Right ventricle myocardium inferior (tissue), 1 donor: Measurements from ENCODE around the gene NDUFV2. TPM values are rescaled to one million over a fixed set of nuclear protein-coding genes. Genes with fewer than 3 reads are reported as not detected.
"Not testable (repeated sequence)": the region's sequence is repeated elsewhere in the genome, so short reads cannot be mapped to it uniquely, and the experiment has no call there.

ENCODE experiments used
- ATAC-seq: fragments of 200-7000 bp; cut with Tn5 transposase; one replicate; pipeline ENCODE4 v1.9.1; 2020; ENCODE audit warnings: mild to moderate bottlenecking, moderate library complexity
- DNase-seq: peaks from one replicate; pipeline ENCODE4 v3.0.0; 2021; ENCODE audit errors: missing footprints
- intact Hi-C: fragments of 100-400 bp; cut with DNase I; formaldehyde crosslinking; loops from one replicate; pipeline ENCODE4 v1.11.0; 2022
- total RNA-seq: library from RNA; stranded (reverse); fragmentation: NEBNext Ultra II Directional; extraction: Animal tissue kit (Norgen Biotek cat#: 25700); gene quantifications from one replicate; pipeline ENCODE4 v1.2.1, GENCODE V29; 2021
- donor health status: DM: no; HTN: yes; CAD: no; lungs with severe emphysema.

The NDUFV2 gene
- total RNA-seq, 1 donor from 2014 or later, result 533 TPM

GRCh38 chr18:9086624-9087023, 15.9 kb upstream of the NDUFV2 start:
- no peak for DNase-seq
- no peak for ATAC-seq
- intact Hi-C loops, result no loop called here

DNA sequence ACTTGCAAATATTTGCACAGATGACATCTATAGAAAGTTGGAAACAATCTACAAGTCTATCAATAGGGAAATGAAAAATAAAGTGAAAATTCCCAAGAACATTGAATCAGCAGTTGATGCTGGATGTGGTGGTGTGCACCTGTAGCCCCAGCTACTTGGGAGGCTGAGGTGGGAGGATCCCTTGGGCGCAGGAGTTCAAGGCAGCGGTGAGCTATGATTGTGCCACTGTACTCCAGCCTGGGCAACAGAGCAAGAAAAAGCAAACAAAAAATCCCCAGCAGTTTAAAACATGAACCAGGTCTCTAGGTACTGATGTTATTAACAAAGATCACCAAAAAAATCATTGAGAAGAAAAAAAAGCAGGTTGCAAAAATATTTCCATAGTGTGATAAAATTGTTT, 15.4 kb upstream of the NDUFV2 start:
- intact Hi-C loops, result no loop called here
- DNase-seq (no peak), ATAC-seq (no peak)

DNA sequence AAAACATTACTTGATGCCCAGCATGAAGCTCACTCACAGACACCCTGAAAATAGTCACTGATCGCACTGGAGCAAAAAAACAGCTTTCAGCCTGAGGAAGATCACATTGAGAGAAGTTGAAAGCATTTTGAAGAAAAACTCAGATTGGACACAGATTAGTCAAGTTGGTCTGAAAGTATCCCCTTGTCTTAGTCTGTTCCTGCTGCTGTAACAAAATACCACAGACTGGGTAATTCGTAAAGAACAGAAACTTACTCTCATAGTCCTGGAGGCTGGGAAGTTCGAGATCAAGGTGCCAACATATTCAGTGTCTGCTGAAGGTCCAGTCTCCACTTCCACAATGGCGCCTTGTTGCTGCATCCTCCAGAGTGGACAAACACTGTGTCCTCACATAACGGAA, 14.2 kb upstream of the NDUFV2 start:
- no peak for DNase-seq
- no peak for ATAC-seq
- intact Hi-C loops, result no loop called here

- intact Hi-C loops, ATAC-seq, DNase-seq: not testable (repeated sequence)
Observed at GRCh38 chr18:9088727-9089126, 13.8 kb upstream of the NDUFV2 start.

DNA sequence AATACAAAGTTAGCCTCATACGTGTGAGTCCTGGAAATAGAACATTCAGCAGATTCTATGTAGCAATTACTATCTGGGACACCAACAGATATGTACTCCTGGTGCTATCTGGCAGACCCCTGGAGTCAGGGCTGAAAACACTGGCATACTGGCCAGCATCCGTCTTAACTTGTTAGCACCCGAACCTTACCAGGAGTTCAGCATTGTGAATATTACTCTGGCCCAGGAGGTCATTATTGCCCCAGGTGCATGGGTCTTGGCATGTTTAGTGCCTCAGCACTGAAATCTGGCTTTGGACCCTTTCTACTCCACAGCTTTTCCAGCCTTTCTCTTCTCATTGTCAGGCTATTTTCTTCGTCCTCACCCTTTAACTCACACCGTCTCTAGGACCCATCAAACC, 11.9 kb upstream of the NDUFV2 start:
- no peak for DNase-seq
- no peak for ATAC-seq
- intact Hi-C loops, result no loop called here

DNA sequence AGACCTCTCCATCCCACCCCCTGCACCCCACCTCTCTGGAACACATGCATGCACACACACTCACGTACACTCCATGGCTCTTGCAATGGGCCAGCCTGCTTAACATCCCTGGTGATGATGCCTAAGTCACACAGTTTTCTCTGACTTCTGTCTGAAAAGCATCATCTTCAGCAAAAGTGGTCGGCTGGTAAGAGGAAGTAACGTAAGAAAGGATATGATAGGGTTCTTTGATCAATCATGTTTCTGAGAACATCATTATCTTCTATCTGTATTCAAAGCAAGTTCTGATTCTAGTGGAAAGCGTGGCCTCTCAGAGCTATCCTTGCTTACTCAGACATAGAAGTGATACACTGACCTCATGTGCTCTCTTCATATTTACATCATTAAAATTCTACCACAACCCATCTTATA, 11.4 kb upstream of the NDUFV2 start:
- ATAC-seq (no peak), DNase-seq (no peak)
- intact Hi-C loops, result no loop called here

DNA sequence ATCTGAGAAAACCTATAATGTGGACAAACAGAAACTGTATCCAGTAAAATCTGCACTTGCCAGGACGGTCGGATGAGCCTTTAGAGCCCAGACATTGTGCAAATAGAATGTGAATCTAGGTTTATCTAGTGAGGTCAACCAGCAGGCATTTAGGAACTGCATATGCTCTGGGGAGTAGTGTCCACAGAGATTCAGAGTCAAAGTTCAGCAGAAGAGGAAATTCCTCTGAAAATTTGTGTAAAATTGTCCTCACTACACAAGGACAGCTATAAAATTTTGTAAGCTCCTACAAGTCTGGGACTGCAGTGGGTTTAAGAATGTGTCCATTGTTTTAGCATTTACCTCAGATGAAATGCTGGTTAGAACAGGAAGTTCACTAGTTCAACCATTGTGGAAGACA, 9.8 kb upstream of the NDUFV2 start:
- intact Hi-C loops, result no loop called here
- ATAC-seq, result no peak
- DNase-seq, result no peak

- intact Hi-C loops, ATAC-seq, DNase-seq: not testable (repeated sequence)
Observed at GRCh38 chr18:9093109-9093508, 9.4 kb upstream of the NDUFV2 start.

DNA sequence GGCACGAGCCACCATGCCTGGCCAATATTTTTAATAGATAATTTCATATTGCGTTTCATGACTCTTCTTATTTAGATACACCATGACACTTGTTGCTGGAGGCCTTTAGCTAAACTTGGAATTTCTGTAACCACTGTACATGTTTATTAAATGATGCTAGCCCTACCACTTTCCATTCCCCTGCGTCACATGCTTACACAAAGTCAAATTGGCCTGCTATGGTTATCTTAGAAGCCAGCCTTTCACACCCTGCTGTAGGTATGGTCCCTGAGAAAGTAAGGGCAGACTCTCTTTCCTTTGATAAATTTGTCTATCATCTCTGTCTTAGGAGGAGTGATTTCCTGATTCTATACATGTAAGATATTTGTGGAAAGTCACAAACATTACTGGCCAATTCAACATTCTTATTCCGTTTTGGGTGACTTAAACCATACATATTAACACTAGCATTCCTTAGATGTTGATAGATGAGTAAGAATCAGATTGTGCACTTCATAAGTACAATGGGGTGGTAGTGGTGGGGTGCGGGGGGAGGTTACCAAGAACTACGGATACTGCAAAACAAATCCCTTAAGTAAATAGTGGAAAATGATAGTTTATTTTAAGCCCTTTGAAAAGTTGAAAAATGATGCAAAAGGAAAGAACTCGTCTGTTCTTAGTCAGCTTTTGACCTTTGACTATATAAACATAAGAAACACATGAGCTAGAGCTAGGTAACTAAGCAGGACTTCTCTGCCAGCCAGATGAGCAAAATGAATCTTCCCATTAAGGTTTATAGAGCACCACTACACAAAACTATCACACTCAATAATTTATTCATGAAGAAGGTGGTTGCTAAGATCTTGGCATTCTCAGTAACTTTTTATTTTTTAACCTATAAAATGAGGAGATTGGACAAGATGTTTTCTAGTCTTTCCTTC, 7.9 kb upstream of the NDUFV2 start:
- intact Hi-C loops, result no loop called here
- ATAC-seq (no peak), DNase-seq (no peak)

GRCh38 chr18:9095297-9096006, 7.0 kb upstream of the NDUFV2 start:
- DNase-seq (no peak), ATAC-seq (no peak)
- intact Hi-C loops, result no loop called here

DNA sequence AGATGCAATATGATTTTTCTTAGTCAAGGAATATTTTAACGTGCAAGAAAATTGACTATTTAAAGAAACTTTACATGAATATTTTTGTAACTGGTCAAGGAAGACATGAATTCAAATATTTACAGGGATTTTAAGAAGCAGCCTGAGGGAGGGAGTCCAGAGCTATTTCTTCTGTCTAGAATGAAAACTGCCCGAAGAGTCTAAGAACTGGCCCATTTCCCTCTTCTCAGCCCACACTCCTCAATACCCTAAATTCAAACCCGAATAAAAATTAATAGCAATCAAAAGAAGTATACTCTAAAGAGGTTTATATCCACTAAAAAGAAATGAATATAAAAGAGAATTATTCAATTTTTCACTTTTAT, 6.5 kb upstream of the NDUFV2 start:
- no peak for DNase-seq
- no peak for ATAC-seq
- intact Hi-C loops, result no loop called here

- DNase-seq, result no peak
- intact Hi-C loops, result no loop called here
- no peak for ATAC-seq
Observed at GRCh38 chr18:9096685-9097084, 5.8 kb upstream of the NDUFV2 start.

GRCh38 chr18:9097349-9097748, 5.2 kb upstream of the NDUFV2 start:
- intact Hi-C loops, result no loop called here
- no peak for ATAC-seq
- DNase-seq, result no peak

GRCh38 chr18:9100796-9101195, 1.7 kb upstream of the NDUFV2 start:
- intact Hi-C loops, result no loop called here
- ATAC-seq (no peak), DNase-seq (no peak)

GRCh38 chr18:9101730-9102507, 580 bp upstream of the NDUFV2 start:
- DNase-seq (no peak), ATAC-seq (no peak)
- intact Hi-C loops, result loop anchor here (1.0 kb wide), 1 partner anchor 34 kb away; the partner anchor contains the start of gene ANKRD12

DNA sequence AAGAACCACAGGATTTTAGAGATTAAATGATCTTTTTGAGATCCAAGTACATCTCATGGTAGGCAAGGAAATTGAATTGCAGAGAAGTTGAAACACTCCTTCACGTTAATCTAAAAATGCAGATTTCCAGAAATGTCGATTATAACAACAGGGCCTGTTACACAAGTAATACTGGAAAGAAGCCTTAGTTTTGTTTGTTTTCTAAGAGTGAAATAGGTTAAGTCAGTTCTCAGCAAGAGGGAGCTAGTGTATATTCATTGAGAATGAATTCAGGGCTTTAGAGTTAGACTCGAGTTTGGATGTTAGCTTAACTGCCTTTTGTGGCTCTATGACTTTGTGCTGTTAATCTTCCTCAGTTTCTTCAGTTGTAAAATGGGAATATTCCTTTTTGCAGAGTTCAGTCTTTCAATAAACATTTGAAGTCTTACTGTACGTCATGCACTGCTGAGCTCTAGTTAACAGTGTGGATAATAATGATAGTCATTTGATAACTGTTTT, 926 bp downstream of the NDUFV2 start:
- intact Hi-C loops, result no loop called here
- ATAC-seq (no peak), DNase-seq (no peak)

GRCh38 chr18:9104244-9104901, 1.9 kb downstream of the NDUFV2 start:
- ATAC-seq, result no peak
- intact Hi-C loops, result no loop called here
- DNase-seq, result no peak

- no peak for DNase-seq
- intact Hi-C loops, result no loop called here
- no peak for ATAC-seq
Observed at GRCh38 chr18:9105420-9105819, 2.9 kb downstream of the NDUFV2 start.

DNA sequence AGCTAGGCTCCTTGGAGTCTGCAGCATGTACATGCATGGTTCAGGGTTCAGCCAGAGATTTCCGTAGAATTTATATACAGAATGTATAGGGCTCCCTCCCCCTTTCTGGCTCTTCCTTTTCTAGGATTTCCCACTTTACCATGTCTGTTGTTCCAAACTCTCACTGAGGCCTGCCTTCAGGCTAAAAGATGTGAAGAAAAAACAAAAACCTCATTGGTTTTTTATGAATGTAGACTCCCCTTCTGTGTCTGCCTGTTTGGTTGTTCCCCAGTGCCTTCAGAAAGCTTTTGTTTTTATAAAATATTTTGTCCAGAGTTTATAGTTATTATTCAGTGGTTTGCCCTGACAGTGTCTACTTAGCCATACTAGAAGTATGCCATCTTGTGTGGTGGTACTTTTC, 3.6 kb downstream of the NDUFV2 start:
- intact Hi-C loops, result no loop called here
- no peak for ATAC-seq
- no peak for DNase-seq
